Right renal pelvis (tissue), 4 donors: Measurements from ENCODE around the gene SMDT1. TPM values are rescaled to one million over a fixed set of nuclear protein-coding genes. Genes with fewer than 3 reads are reported as not detected.
A peak's percentile ranks its signal among the peaks of the same experiment; 100 is the strongest.

Source experiments
- DNase-seq, 4 donors: peaks; one replicate each; pipeline ENCODE4 v3.0.0-alpha.2; 2013; ENCODE audit warnings: low read depth in 4 of 4, low spot score in 3 of 4, missing footprints in 1 of 4
- polyA plus RNA-seq, 4 donors: library from polyadenylated mRNA; unstranded; fragments of 120-200 nt; gene quantifications; one replicate each; pipeline ENCODE4 v1.2.1, GENCODE V29; 2013; ENCODE audit not compliant: insufficient read length in 4 of 4

Gene SMDT1
- polyA plus RNA-seq = 100 to 1,000 TPM in 3 of 4 donors, 10 to 100 TPM in 1; 74.2 to 142 (median 111) TPM

GRCh38 chr22:42079319-42080251, at the start of gene SMDT1:
Gene SMDT1 (plus strand): TSS chr22:42079700. CDS start chr22:42079769, 69 bp downstream.
- DNase-seq = peak; percentile 95 to 98 (median 96)

GRCh38 chr22:42033263-42034181, 46.0 kb upstream of the SMDT1 start:
- DNase-seq = no peak

GRCh38 chr22:42035256-42035655, 44.2 kb upstream of the SMDT1 start:
- no peak for DNase-seq

- no peak for DNase-seq
Observed at GRCh38 chr22:42039271-42039670, 40.2 kb upstream of the SMDT1 start.

GRCh38 chr22:42041784-42042183, 37.7 kb upstream of the SMDT1 start:
- no peak for DNase-seq

GRCh38 chr22:42050641-42051180, 28.8 kb upstream of the SMDT1 start:
- no peak for DNase-seq

- DNase-seq = no peak
Observed at GRCh38 chr22:42052765-42053164, 26.7 kb upstream of the SMDT1 start.

GRCh38 chr22:42056757-42057511, 22.6 kb upstream of the SMDT1 start:
- no peak for DNase-seq

- DNase-seq = no peak
Observed at GRCh38 chr22:42060489-42060888, 19.0 kb upstream of the SMDT1 start.

- DNase-seq = no peak
Observed at GRCh38 chr22:42061041-42061440, 18.5 kb upstream of the SMDT1 start.

GRCh38 chr22:42062506-42063170, 16.9 kb upstream of the SMDT1 start:
- DNase-seq = no peak

GRCh38 chr22:42064629-42065028, 14.9 kb upstream of the SMDT1 start:
- no peak for DNase-seq

- DNase-seq = no peak
Observed at GRCh38 chr22:42065438-42066125, 13.9 kb upstream of the SMDT1 start.

GRCh38 chr22:42066126-42066761, 13.3 kb upstream of the SMDT1 start:
- DNase-seq = no peak

GRCh38 chr22:42066937-42067336, 12.6 kb upstream of the SMDT1 start:
- DNase-seq = no peak

GRCh38 chr22:42067671-42068251, 11.7 kb upstream of the SMDT1 start:
- no peak for DNase-seq

GRCh38 chr22:42068291-42068690, 11.2 kb upstream of the SMDT1 start:
- no peak for DNase-seq
